NCI-H1436 treated with DMSO at 0.1 percent for 48 hours (cell line): Measurements from ENCODE around the gene GNAS.

ENCODE experiments used
- DNase-seq: peaks from one replicate; lab custom pipeline; 2025; lab: John Stamatoyannopoulos, UW

The GNAS gene

GRCh38 chr20:58853976-58854637 lies 1.6 kb downstream of the GNAS start:
- DNase-seq, result no peak

- no peak for DNase-seq
These were observed 2.3 kb downstream of the GNAS start for GRCh38 chr20:58854638-58855471.

DNA sequence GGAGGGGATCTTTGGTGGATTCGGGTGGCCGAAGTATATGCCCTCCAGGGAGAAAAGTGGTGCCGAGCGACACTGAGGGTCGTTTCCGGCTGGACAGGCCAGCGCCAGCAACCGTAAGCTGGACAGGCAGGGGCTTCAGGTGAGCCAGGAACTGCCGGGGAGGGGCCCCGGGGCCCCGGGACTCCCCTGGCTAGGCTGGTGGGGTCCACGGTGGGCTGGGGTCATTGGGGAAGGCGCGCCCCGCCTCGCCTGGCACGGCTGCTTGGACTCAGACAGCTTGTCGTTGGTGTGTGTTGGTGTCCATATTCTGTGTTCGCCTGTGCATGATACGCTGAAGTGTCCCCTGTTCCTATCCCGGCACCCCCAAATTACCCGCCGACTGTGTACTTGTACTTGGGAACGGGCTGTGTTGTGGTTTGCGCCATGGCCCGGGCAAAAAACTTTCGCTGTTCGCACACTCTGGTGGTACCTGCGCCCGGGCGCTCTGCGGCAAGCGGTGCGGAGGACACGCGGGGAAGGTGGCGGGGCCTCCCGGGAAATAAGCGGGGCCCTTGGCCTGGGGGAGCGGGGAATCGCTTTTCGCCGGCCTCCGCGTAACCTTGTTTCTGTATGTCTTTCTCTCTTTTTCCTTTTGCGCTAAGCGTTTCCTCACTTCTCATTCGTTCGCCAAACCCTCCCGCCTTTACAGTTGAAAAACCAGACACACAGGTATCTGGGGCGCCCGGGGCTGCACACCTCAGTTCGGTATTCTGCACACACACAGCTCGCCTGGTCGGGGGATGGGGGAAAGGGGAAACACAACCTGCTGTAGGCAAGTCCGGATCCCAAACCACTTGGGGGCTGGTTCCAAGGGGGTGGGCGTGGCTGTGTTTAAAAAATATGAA lies 3.2 kb downstream of the GNAS start:
- DNase-seq, result no peak

- DNase-seq, result no peak
These were observed 10.7 kb downstream of the GNAS start for GRCh38 chr20:58863044-58863790.

DNA sequence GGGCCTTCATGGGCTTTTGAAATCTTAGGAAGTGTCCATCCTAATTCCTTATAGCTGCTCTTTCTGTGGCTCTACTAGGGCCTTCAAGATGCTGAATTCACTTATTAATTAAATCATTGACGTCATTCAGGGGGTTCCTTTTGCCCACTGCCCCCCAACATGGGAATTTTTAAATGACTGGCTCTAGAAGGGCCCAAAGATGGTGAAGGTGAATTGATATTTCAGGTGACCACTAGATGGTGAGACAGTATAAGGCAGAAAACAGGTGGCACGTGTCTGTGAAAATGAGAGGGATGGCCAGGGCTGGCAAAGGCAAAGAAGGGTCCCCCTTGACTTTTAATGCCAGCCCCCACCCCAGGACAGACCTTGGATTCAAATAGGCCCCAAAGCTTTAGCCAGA lies 11.8 kb downstream of the GNAS start:
- no peak for DNase-seq

- DNase-seq, result no peak
These were observed 13.3 kb downstream of the GNAS start for GRCh38 chr20:58865843-58866242.

- DNase-seq, result no peak
These were observed 14.7 kb downstream of the GNAS start for GRCh38 chr20:58867211-58867610.

DNA sequence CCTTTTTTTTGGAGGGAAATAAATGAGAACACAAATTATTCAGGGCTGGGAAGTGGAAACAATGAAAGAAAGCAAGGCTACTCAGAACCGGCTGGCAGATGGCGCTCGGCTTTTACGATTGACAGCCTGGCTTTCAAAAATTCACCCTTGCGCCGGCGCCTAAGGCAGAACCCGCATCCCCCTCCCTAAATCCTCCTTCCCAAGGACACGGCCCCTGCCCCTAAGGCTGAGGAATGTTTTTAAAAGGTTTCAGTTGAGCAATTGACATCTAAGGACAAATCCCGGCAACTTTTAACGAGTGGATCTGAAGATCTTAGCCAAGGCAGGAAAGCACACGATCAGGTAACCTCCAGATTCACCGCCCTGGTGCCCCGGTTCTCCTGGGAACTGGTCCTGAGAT lies 16.3 kb downstream of the GNAS start:
- no peak for DNase-seq

DNA sequence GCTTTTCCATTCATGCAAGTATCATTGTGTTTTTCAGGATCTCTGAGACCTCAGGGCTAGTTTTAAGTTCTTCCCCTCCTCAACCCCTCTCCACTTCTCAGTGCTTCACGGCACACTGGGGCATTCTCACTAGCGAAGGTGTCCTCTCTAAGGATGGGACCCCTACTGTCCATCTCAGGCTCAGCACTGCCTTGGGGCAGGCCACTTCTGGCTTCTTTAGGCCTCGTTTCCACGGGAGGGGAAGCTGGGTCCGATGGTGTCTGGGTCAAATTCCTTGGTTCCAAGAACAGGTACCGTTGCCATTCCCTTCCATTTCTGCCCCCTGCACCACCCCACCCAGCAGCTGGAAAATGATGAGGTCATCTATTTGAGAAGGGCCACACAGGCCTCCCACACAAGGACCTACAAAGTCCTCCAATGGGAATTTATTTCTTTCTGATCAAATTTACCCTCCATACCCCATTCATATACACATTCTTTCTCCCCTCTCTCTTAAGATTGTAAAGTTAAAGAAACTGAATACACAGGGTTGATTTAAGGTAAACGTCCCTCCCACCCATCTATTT lies 17.2 kb downstream of the GNAS start:
- DNase-seq, result no peak

DNA sequence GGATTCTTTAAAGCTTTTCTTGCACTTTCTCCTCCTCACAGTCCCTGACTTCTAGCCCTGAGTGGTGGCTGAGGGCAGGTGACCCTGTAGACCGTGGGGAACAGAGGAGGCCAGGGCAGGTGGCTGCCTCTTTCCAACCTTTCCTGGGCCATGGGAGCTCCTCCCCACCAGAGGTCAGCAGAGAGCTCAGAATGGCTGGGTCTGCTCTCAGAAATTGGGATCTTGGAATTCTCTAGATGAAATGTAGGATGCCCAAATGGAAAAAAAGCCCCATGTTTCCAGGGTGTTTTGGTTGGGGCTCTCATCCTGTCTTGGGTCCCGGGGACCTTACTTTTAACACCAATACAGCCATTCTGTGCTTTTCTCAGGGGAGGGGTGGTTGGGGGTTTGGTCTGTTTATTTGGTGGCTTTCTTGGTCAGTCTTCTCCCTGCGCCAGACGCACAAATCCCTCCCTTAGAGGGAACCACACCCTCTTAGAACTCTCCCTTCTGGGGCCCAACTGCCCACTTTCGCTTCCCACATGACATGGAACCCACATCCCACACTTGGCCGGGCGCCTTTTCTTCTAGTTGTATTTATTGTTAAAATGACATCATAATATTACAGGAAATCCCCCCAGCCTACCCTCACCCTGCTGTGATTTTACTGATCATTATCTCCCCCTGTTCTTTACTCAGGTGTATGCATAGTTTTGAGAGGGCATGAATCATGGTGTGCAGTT lies 17.9 kb downstream of the GNAS start:
- no peak for DNase-seq

DNA sequence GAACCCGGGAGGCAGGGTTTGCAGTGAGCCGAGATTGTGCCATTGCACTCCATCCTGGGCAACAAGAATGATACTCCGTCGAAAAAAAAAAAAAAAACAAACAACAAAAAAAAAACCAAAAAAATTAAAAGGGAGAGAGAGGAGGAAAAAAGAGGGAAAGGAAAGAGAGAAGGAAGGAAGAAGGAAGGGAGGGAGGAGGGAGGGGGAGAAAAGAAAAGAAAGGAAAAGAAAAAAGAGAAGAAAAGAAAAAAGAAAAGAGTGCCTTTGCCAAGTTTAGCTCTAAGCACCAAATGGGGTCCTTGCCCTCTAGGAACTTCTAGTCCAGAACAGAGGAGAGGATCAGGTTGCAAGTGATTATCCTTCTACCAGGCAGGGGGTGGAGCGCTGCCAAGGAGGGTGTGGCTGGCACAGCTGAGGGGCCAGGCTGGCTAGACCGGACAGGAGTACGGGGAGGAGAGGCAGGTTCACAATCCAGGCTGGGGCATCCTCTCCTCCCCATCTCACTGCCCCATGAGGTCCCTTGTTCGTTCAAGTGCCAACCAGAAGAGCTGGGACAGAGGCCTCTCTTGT lies 19.1 kb downstream of the GNAS start:
- DNase-seq, result no peak

DNA sequence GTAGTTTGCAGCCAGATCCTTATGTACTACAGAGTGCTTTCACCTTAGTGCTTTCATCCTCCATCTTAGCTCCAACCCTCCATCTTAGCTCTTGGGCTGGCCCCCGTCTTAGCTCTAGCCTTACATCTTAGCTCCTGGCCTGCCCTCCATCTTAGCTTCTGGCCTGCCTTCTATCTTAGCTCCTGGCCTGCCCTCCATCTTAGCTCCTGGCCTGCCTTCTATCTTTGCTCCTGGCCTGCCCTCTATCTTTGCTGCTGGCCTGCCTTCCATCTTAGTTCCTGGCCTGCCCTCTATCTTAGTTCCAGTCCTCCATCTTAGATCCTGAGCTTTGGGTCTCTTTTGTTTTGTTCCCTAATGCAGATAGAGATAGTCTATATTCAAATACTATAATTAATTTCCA lies 22.0 kb downstream of the GNAS start:
- DNase-seq, result no peak

GRCh38 chr20:58875111-58875510 lies 22.6 kb downstream of the GNAS start:
- no peak for DNase-seq

DNA sequence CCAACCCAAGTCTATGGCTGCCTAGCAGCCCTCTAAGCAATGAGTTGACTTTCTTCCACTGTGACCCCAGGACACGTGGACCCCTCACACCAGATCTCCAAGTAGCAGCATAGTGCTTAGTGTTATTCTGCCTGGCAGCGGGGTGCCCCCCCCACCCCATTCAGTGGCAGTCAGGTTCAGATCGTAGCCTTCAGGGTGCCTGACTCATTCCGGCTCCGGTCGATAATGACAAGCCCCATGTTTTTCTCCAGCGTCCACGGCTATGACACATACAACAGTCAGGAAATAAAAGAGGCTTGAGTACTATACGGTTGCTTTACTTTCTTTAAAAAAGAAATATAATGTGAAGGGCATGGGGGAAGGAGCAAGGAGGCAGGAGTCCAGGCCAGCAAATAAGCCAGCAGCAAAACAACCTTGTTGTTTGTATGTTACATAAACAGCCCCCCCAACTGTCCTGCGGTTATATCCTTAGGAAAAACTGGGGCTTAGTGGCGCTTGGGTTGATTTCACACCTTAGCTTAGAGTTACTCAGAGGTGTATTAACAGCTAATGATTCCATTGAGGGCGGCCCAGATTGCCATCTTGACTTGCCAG lies 23.1 kb downstream of the GNAS start:
- no peak for DNase-seq

DNA sequence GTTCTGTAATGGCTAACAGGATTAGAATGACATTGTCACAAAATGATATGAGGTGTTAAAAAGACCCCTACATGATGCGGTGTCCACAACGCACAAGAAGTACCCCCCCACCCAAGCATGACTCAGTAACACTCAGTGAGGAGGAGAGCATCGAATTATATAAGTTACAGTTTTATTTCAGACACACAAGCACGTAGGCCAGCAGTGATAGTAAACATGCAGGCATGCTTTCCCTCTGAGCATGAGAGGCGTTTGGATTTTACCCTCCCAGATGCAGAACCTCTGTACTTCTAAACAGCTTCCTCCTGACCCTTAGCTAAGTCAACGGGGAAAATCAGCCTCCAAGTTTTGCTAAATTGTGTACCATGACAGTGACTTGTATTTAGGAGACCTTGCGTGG lies 23.9 kb downstream of the GNAS start:
- no peak for DNase-seq

DNA sequence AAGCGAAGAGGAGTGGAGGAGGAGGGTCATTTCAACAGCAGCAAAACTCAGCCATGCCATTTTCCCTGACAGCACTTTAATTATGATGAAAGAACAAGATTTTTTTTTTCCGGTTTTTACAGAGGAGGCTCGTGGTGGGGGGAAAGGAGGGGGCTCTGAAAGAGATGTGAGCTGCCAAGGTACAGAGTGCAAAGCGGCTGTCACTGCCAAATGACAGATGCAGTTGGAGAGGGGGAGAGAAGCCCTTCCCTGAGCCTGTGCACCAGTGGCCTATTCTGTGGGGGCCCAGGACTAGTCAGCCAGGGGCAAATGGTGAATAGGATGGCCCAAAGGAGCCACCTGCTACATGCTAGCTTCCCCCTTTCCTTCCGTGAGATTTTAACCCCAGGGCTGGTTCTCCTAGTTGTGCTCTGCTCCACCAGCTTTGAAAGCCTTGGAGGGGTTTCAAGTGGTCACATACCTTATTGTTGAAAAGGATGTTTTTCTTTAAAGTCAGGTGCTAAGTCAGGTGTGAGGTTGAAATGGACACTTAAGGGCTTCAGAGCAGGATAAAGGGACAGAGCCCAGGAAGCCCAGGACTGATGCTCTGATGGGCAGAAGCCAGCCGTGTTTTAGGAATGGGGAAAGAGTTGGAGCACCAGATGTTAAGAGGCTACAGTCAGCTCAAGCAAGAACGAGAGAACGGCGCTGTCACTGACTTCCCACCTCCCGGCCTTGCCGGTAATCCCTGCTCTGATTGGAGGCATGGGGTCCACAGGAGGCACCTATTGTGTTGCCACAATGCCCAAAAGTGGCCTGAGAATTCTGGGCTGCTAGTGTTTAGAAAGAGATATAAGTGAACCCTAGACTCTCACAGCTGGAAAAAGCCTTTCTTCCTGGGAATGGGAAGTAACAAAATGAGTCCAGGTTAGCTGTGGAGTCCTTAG lies 24.8 kb downstream of the GNAS start:
- DNase-seq, result no peak

DNA sequence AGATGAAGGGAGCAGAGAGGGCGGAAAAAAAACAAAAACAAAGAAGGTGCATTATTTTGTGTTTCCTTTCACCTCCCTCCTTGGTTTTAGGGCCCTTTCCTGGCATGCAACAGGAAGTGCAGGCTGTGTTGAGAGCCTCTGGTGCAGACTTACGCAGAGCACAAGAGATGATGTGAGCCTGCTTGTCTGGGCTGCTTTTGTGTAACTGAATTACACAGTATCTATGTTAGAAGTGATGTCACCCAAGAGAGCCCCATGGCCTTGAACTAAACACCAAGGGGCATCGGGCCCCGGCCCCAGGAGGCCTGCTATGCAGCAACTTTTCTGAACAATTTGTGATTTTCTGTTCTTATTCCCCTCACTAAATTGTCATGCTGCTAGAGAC lies 25.5 kb downstream of the GNAS start:
- DNase-seq, result no peak

- DNase-seq, result no peak
These were observed 25.9 kb downstream of the GNAS start for GRCh38 chr20:58878399-58878798.

DNA sequence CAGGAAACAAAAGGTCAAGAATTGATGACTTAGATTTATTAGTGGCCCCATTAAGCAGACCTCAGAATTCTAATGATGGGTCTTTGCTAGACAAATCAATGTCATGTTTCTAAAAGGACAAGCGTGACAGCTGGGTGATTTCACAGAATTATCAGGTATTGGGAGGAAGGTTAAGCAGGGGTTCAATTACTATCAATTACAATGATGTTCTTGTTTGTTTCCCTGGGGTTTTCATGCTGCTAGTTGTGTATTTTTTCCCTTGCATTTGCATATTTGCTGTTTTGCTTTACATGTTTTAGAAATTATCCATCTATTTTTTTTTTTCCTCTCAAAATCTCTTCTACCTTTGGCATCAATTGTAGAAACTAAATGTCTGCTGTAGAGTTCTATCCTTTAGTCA lies 27.9 kb downstream of the GNAS start:
- no peak for DNase-seq
